OCI-M1 (cell line): ENCODE results near the gene PTPMT1.
"Not testable (repeated sequence)": the region's sequence is repeated elsewhere in the genome, so short reads cannot be mapped to it uniquely, and the experiment has no call there.

Experiments
- DNase-seq: peaks from one replicate; lab custom pipeline; 2025; lab: John Stamatoyannopoulos, UW

PTPMT1 gene

DNA sequence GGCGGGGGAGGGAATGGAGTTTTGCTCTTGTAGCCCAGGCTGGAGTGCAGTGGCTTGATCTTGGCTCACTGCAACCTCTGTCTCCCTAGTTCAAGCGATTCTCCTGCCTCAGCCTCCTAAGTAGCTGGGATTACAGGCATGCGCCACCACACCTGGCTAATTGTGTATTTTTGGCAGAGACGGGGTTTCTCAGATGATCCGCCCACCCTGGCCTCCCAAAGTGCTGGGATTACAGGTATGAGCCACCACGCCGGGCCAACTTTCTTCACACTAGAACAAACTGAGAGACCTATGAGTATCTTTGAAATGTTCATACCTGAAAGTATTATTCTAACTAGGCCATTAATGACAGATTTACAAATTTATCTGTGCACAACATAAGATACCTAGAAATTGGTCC is 19.1 kb upstream of the PTPMT1 start:
- not testable (repeated sequence) for DNase-seq

DNA sequence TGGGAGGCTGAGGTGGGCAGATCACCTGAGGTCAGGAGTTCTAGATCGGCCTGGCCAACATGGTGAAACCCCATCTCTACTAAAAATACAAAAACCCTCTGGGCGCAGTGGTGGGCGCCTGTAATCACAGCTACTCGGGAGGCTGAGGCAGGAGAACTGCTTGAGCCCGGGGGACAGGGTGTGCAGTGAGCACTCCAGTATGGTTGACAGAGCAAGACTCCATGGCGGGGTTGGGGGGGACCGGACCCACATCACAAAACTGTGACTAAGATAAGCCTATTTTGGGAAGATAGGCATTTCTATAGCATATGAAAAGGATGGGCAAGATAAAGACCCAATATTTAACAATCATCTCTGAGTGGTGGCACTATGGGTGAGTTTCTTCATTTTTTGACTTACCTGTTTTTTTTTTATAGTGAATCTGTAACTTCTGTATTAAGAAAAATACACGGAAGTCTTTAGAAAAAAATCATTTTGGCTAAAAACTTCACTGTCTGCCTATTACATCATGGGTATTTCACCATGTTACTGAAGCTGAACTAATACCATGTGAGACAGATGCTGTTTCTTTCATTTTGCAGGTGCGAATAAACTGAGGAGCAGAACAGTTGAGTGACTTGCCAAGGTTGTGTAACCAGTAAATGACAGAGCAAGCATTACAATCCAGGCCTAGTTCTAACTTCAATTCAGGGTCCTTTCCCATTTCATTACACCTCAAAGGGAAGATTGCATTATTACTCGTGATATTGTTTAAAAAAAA is 14.9 kb upstream of the PTPMT1 start:
- no peak for DNase-seq

DNA sequence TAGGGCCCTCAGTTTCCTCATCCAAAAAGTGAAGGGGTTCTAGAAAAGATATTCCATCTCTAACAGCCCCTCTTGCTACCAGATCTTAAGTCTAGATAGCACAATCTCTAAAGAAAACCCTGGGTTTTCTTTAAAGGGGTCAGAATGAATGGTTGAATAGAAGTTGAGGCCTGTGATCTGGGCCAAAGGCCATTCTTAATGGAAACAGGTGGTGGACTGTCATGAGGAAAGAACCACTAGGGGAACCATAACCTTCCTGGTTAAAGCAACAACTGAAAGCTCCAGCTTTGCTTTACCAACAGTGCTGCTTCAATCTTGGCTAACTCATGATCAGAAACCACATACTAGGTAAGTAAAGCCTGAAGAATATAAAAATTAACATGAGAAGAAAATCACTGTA is 14.3 kb upstream of the PTPMT1 start:
- peak; percentile 71 for DNase-seq

DNA sequence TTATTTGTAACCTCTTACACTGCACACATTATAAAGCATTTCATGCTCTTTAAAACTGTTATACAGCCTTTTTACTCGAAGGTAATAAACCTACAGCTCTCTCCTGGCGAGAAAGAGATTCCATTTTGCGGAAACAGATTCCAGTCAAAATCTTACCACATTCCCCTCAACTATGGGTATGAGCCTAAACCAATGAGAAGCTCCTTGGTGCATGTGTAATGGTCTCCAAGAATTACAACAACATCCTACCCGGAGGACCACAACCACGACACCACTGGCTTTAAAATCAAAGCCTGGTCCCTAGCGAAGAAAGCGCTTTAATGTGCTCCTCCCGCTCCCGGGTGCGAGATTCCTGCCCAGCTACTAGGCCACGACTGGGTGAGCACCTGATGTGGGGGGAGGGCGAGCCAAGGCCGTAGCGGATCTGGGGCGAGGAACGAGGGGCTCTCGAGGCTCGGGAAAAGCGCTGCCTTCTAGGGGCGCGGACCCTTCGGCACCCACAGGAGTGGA is 13.3 kb upstream of the PTPMT1 start:
- DNase-seq, result peak; percentile 70

DNA sequence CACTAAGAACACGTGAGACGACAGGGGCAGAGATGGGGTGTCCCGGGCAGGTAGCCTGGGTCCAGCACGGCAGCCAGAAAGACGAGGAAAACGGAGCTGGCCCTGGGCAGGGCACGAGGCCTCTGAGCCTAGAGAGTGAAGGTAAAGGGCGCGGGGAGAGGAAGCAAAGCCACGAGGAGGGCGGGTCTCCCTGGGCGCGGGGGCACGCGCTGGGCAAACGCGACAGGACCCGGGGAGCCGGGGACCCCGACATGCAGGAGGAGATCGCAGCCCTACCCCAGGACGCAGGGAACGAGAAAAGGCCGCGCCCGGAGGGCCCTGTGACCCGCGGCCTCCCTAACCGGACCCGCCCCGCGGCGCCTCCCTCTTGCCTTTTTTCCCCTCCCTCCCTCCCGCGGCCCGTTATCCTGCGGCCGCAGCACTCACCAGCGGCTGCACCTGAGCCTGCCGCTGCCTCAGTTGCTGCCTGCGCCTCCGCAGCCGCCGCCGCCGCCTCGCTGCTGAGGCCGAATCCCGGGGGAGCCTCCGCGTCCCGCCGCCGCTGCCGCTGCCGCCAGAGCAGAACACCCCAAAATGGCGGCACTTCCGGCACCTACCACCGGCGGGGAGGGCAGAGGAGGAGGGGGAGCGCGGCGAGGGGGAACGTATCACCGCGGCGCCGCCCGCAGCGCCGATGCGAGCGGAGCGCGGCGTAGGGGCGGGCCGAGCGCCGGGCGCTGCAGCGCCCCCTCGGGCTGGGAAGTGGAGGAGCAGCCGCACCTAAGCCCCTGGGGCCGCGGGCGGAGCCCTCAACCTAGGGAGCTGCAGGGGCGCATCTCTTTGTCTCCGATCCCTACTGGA is 12.6 kb upstream of the PTPMT1 start, which contains the start of gene CELF1:
Gene CELF1 (minus strand): TSS at position 567 of the 840 bp plus-strand sequence. CDS start 53,609 bp downstream, outside the sequence.
- peak; percentile 96 for DNase-seq

DNA sequence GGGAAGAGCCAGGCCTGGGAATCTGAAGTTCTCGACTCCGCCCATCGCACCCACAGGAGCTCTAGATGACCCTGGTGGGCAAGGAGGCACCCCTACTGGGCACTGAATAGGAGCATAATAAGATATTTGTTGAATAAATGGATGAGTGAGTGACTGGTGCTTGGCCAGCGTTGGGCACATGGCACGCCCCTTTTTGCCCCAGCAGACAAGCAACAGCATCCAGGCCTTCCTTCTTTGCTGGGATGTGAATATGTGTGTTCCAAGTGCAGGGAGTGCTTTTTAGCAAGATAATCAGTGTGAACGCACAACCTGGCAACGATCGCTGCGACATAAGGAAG is 12.0 kb upstream of the PTPMT1 start:
- no peak for DNase-seq

DNA sequence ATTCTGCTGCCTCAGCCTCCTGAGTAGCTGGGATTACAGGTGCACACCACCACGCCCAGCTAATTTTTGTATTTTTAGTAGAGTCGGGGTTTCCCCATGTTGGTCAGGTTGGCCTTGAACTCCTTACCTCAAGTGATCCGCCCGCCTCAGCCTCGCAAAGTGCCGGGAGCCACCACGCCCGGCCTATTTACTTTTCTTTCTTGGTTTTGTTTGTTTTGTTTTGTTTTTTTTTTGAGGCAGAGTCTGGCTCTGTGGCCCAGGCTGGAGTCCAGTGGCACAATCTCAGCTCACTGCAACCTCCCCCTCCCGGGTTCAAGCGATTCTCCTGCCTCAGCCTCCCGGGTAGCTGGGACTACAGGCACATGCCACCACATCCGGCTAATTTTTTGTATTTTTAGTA is 8.4 kb upstream of the PTPMT1 start:
- not testable (repeated sequence) for DNase-seq

DNA sequence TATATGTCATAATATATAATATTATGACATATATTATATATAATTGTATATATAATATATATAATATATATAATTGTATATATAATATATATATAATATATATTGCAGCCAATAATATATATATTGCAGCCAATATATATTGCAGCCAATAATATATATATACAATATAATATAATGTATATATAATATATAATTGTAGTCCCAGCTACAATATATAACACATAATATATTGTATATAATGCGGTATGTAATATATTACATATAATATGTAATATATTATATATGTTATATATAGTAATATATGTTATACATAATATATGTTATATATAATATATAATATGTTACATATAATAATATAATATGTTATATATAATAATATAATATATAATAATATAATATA is 6.7 kb upstream of the PTPMT1 start:
- DNase-seq, result no peak

DNA sequence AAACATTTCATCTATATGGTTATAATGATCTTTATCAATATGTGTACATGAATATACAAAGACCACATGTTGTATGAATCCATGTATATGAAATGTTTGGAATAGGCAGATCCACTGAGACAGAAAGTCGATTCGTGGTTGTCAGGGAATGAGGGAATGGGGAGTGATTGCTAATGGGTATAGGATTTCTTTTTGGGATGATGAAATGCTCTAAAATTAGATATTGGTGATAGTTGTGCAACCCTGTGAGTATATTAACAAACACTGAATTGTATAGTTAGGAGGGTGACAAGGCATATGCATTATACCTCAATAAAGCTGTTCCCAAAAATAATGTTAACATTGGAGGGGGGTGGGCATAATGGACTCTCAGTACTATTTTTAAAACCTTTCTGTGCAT is 5.0 kb upstream of the PTPMT1 start:
- DNase-seq, result no peak

DNA sequence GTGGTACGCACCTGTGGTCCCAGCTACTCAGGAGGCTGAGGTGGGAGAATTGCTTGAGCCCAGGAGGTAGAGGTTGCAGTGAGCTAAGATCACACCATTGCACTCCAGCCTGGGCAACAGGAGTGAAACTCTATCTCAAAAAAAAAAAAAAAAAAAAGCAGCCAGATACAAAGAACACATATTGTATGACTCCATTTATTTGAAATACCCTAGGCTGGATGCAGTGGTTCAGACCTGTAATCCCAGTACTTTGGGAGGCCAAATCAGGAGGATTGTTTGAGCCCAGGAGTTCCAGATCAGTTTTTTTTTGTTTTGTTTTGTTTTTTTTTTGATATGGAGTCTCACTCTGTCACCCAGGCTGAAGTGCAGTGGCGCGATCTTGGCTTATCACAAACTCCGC is 3.0 kb upstream of the PTPMT1 start:
- DNase-seq, result not testable (repeated sequence)

DNA sequence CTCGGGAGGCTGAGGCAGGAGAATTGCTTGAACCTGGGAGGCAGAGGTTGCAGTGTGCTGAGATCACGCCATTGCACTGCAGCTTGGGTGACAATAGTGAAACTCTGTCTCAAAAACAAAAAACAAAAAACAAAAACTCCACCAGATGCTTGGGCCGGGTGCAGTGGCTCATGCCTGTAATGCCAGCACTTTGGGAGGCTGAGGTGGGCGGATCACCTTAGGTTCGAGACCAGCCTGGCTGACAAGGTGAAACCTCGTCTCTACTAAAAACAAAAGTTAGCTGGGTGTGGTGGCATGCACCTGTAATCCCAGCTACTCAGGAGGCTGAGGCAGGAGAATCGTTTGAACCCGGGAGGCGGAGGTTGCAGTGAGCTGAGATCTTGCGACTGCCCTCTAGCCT is 1.0 kb upstream of the PTPMT1 start:
- not testable (repeated sequence) for DNase-seq

DNA sequence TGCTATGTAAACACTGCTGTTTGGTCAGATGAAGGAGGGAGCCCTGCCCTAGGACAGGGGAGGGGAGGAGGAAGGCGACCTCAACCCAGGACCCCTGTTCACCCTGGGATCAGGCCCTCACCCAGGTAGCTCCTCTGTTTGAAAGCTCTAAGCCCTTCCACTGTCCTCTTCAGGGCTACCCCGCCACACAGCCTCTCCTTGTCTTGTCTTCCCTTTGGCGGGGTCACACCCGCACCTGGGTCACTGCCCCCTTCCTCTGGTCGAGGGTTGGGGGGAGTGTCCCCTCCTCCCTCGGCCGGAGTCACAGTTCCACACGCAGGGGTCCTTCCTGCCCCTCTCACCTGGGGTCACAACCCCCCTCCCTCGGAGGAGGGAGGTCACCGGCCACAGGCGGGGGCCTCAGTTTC is 463 bp upstream of the PTPMT1 start:
- DNase-seq, result no peak

DNA sequence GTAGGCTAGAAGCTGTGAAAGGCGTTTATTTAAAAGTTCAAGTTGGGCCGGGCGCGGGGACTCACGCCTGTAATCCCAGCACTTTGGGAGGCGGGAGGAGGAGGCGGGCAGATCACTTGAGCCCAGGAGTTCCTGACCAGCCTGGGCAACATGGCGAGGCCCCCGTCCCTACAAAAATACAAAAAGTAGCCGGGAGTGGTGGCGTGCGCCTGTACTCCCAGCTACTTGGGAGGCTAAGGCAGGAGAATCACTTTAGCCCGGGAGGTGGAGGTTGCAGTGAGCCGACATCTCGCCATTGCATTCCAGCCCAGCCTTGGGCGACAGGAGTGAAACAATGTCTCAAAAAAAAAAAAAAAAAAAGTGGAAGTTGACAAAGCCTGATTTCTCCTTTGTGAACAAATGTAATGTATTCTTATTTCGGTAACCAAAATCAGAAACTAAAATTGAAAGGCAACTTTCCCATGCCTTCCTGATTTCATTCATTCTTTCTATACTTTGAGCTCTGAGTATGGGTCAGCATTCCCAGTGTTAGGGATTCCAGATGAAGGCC is 825 bp downstream of the PTPMT1 start:
- DNase-seq, result no peak

DNA sequence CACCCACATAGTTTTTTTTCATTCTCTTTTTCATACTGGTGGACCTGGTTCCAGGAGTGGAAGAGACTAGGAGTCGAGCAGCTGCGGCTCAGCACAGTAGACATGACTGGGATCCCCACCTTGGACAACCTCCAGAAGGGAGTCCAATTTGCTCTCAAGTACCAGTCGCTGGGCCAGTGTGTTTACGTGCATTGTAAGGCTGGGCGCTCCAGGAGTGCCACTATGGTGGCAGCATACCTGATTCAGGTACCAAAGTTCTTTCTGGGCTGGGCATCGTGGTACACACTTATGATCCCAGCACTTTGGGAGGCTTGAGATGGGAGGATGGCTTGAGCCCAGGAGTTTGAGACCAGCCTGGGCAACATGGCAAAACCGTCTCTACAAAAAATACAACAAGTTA is 4.2 kb downstream of the PTPMT1 start:
- DNase-seq, result no peak

DNA sequence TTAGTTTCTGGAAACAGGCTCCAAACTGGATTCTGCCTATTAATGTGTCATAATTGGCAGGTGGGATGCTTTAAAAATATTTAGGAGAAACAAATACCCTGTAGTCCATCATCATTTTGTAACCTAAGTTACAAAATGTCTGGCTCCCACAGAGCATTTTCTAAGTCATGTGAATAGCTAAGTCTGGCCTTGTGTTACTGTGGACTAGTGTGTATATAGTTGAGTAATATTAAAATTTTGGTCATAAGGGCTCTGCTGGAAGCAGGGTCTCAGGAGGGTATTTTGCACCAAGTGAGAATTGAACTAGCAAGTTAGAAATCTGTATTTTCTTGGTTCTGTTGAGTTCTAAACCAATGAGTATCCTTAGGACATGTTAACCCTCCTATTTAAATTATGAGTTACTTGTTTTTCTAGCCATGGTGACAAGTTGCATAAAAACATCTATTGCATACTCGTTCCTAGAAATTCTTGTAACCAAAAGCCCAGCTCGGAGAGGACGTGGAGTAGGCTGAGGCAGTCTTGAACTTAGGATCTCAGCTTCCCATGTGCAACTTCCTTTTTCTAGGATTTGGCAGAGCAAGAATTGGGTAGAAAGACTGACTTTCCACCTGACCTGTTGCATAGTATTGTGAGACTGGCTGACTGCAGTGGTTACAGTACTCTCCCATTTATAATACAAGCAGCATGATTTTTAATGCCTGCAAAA is 5.4 kb downstream of the PTPMT1 start:
- DNase-seq, result no peak

DNA sequence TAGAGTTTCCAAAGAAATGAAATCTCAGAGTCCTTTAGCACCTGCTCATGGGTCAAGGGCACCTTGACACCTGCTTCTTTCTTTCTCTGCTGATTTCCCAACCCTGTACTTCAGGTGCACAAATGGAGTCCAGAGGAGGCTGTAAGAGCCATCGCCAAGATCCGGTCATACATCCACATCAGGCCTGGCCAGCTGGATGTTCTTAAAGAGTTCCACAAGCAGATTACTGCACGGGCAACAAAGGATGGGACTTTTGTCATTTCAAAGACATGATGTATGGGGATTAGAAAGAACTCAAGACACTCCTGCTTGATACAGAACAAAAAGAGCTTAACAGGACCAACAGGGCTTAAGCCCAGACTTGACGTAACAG is 5.9 kb downstream of the PTPMT1 start:
- DNase-seq, result no peak

DNA sequence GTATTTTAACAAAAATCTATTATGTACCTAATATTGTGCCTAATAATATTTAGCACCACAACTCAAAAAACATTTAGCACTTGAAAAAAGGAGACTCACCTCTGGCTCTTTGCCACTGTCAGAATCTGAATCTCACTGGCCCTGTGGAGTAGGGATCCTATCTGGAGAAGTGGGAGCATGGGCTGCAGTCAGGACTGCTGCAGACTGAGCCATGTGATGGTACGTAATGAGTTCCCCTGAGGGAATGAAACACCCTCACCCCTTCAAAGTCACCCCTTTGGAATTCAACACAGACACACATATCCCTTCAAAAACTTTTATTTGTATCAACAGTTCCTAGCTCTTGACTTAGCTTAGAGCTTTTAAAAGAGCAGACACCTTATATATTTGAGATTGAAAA is 6.5 kb downstream of the PTPMT1 start:
- no peak for DNase-seq

DNA sequence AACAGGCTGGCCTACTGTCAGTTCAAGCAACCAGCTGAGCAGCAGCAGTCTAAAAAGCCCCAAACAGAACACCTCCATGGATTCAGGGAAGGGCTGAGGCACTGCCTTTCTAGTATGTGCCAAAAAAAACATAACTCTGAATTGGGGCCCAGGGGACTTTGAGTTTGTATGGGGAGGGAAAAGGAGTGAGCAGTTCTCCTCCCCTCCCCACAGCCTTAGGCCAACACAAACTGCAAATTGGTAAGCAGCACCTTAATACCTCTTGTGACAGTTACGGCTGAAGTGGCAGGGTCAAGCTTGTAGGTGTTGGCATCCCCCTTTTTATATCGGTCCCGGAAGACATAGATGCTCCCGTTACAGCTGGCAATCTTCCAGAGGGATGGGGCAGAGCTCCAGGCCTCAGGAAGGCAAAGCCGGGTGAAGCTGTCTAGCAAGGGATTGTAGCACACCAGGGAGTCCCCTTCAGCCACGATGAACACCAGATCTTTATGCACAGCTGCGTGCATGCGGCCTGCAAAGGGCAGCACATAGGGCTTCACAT is 7.4 kb downstream of the PTPMT1 start:
- no peak for DNase-seq

DNA sequence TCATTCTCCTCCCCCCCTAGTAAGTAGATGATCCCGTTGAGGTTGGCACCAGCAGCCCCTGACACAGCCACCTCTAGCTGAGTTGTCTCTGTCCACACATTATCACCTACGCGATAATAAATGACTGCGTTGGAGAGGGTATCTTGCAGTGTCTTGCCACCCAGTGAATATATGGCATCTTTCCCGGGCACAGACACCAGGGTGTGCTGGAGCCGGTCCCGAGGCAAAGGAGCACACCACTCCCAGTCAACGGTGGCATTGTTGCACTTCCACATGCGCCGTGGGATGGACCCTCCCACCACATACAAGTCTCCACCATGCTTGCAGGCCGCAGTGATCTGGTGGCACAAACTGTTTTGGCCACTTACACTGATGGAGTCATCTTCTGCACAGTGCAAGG is 7.9 kb downstream of the PTPMT1 start:
- no peak for DNase-seq

DNA sequence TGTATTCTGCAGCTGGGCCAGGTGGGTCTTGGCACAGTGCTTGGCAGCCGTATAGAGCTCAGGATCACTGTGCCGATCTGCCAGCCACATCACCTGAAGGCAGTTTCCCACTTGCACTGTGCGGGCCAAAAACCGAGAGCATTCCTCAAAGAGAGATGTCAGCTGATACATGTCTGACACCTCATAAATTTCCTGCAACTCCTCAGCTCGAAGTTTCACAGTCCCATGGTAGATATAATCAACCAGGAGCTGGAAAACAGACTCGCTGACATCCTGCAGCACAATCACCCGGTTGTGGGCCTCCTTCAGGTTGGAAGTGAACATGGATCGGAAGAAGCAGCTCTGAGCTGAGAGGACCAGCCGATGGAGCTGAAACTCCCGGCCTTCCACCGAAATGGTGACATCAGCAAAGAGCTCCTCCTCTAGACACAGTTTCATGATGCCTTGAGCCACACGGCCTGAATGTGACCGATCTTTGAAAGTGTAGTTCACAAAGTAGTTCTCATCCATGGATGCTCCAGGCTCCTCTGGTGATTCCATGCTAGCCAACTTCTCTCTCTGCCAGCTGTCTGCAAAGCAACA is 12.2 kb downstream of the PTPMT1 start:
- DNase-seq, result no peak
